ENCODE data around the gene ERLEC1.
"Not testable (repeated sequence)": the region's sequence is repeated elsewhere in the genome, so short reads cannot be mapped to it uniquely, and the experiment has no call there.

ERLEC1 gene

GRCh38 chr2:53820048-53820447, 33.2 kb downstream of the ERLEC1 start:
- H3K4me3 ChIP-seq (ENCODE audit: low read depth, low read length) = no peak overlapping the region
- no peak for DNase-seq (ENCODE audit: low read depth)
- no peak for TF ChIP-seq CTCF (IDR thresholded peaks at IDR 0.05; ENCODE audit: control insufficient read depth, extremely low read depth, insufficient read depth)

- no peak for DNase-seq (ENCODE audit: low read depth)
- TF ChIP-seq CTCF (IDR thresholded peaks at IDR 0.05; ENCODE audit: control insufficient read depth, extremely low read depth, insufficient read depth) = no peak
- no peak overlapping the region for H3K4me3 ChIP-seq (ENCODE audit: low read depth, low read length)
Observed at GRCh38 chr2:53820711-53821110, 33.9 kb downstream of the ERLEC1 start.

- TF ChIP-seq CTCF (IDR thresholded peaks at IDR 0.05; ENCODE audit: control insufficient read depth, extremely low read depth, insufficient read depth) = no peak
- H3K4me3 ChIP-seq (ENCODE audit: low read depth, low read length) = no peak overlapping the region
- no peak for DNase-seq (ENCODE audit: low read depth)
Observed at GRCh38 chr2:53821810-53822209, 35.0 kb downstream of the ERLEC1 start.

GRCh38 chr2:53823639-53824038, 36.8 kb downstream of the ERLEC1 start:
- H3K4me3 ChIP-seq (ENCODE audit: low read depth, low read length); DNase-seq (ENCODE audit: low read depth): not testable (repeated sequence)

GRCh38 chr2:53826030-53826410, 39.2 kb downstream of the ERLEC1 start:
- no peak for TF ChIP-seq CTCF (IDR thresholded peaks at IDR 0.05; ENCODE audit: control insufficient read depth, extremely low read depth, insufficient read depth)
- H3K4me3 ChIP-seq (ENCODE audit: low read depth, low read length) = no peak overlapping the region

GRCh38 chr2:53826587-53827397, 39.9 kb downstream of the ERLEC1 start:
- H3K4me3 ChIP-seq (ENCODE audit: low read depth, low read length) = no peak overlapping the region
- TF ChIP-seq CTCF (IDR thresholded peaks at IDR 0.05; ENCODE audit: control insufficient read depth, extremely low read depth, insufficient read depth) = no peak
- no peak for DNase-seq (ENCODE audit: low read depth)

More at GRCh38 chr2:53826030-53826410, 39.2 kb downstream of the ERLEC1 start:
- no peak for DNase-seq (ENCODE audit: low read depth)

- no peak for TF ChIP-seq CTCF (IDR thresholded peaks at IDR 0.05; ENCODE audit: control insufficient read depth, extremely low read depth, insufficient read depth)
- H3K4me3 ChIP-seq (ENCODE audit: low read depth, low read length) = no peak overlapping the region
- DNase-seq (ENCODE audit: low read depth) = no peak
Observed at GRCh38 chr2:53827398-53828175, 40.7 kb downstream of the ERLEC1 start.

All from LNCaP clone FGC (cell line).